DOHH2 (cell line): ENCODE results near the gene LRRC7.

Experiments used
- CTCF ChIP-seq: fragments of 200-600 bp; sonication (generic); IDR thresholded peaks from one replicate; pipeline ENCODE4 v1.5.1; 2014; ENCODE audit warnings: antibody characterized with exemption, mild to moderate bottlenecking, low read depth, low read length; ENCODE audit not compliant: poor library complexity, severe bottlenecking
- EZH2phosphoT487 ChIP-seq: fragments of 200-600 bp; sonication (generic); IDR thresholded peaks from 2 replicates; pipeline ENCODE4 v1.6.1; 2017; ENCODE audit warnings: borderline replicate concordance, mild to moderate bottlenecking, antibody characterized with exemption, low read length, moderate library complexity, mixed read lengths

- TF ChIP-seq CTCF = no peak
- TF ChIP-seq EZH2phosphoT487 = no peak
Observed at GRCh38 chr1:70140343-70140742, 572.6 kb downstream of the LRRC7 start.
